Measurements from ENCODE around the gene MAPT.

DNA sequence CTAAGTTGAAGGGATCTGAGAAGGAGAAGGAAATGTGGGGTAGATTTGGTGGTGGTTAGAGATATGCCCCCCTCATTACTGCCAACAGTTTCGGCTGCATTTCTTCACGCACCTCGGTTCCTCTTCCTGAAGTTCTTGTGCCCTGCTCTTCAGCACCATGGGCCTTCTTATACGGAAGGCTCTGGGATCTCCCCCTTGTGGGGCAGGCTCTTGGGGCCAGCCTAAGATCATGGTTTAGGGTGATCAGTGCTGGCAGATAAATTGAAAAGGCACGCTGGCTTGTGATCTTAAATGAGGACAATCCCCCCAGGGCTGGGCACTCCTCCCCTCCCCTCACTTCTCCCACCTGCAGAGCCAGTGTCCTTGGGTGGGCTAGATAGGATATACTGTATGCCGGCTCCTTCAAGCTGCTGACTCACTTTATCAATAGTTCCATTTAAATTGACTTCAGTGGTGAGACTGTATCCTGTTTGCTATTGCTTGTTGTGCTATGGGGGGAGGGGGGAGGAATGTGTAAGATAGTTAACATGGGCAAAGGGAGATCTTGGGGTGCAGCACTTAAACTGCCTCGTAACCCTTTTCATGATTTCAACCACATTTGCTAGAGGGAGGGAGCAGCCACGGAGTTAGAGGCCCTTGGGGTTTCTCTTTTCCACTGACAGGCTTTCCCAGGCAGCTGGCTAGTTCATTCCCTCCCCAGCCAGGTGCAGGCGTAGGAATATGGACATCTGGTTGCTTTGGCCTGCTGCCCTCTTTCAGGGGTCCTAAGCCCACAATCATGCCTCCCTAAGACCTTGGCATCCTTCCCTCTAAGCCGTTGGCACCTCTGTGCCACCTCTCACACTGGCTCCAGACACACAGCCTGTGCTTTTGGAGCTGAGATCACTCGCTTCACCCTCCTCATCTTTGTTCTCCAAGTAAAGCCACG, 133.0 kb downstream of the MAPT start:
- TF ChIP-seq, protein P1, sequence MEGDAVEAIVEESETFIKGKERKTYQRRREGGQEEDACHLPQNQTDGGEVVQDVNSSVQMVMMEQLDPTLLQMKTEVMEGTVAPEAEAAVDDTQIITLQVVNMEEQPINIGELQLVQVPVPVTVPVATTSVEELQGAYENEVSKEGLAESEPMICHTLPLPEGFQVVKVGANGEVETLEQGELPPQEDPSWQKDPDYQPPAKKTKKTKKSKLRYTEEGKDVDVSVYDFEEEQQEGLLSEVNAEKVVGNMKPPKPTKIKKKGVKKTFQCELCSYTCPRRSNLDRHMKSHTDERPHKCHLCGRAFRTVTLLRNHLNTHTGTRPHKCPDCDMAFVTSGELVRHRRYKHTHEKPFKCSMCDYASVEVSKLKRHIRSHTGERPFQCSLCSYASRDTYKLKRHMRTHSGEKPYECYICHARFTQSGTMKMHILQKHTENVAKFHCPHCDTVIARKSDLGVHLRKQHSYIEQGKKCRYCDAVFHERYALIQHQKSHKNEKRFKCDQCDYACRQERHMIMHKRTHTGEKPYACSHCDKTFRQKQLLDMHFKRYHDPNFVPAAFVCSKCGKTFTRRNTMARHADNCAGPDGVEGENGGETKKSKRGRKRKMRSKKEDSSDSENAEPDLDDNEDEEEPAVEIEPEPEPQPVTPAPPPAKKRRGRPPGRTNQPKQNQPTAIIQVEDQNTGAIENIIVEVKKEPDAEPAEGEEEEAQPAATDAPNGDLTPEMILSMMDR (IDR thresholded peaks at IDR 0.05; ENCODE audit: low read depth, low read length): no peak
- TF ChIP-seq POLR2A (IDR thresholded peaks at IDR 0.05; ENCODE audit: extremely low read depth, insufficient read length): no peak

Data from NB4 (cell line).